Spinal cord (tissue), 10 donors: Measurements from ENCODE around the gene JAZF1. TPM values are rescaled to one million over a fixed set of nuclear protein-coding genes. Genes with fewer than 3 reads are reported as not detected.

Experiments used
- DNase-seq, 6 donors: peaks; one replicate each; pipeline versions ENCODE4 v3.0.0 to v3.0.0-alpha.2; 2013 to 2015; ENCODE audit warnings: low spot score in 6 of 6, low read depth in 4 of 6
- H3K27ac ChIP-seq: one replicate; pipeline ENCODE4 v1.5.1; 2013; ENCODE audit warnings: low read depth, low read length, control low read depth
- H3K27me3 ChIP-seq: one replicate; pipeline ENCODE4 v1.6.1; 2013; ENCODE audit warnings: low read length; ENCODE audit not compliant: control insufficient read depth, insufficient read depth
- H3K36me3 ChIP-seq: one replicate; pipeline ENCODE4 v1.6.1; 2013; ENCODE audit warnings: low read length; ENCODE audit not compliant: control insufficient read depth, insufficient read depth
- H3K4me1 ChIP-seq: one replicate; pipeline ENCODE4 v1.6.1; 2013; ENCODE audit warnings: low read length; ENCODE audit not compliant: control insufficient read depth, insufficient read depth
- H3K4me3 ChIP-seq: one replicate; pipeline ENCODE4 v1.5.1; 2013; ENCODE audit warnings: low read depth, low read length, control low read depth
- H3K9me3 ChIP-seq: one replicate; pipeline ENCODE4 v1.6.1; 2013; ENCODE audit warnings: low read length; ENCODE audit not compliant: control insufficient read depth, insufficient read depth
- WGBS: methylation state at CpG from one replicate; pipeline ENCODE4 v1.1.5; 2013; ENCODE audit warnings: missing lambda C conversion rate; ENCODE audit not compliant: insufficient coverage; 5-methylcytosine and 5-hydroxymethylcytosine counted together
- polyA plus RNA-seq, 2 donors: library from polyadenylated mRNA; unstranded; fragments of 120-200 nt; gene quantifications; one replicate each; pipeline ENCODE4 v1.2.1, GENCODE V29; 2013; ENCODE audit not compliant: insufficient read length in 2 of 2
- total RNA-seq, 2 donors: library from RNA; depleted of rRNA in 1 of 2; stranded (reverse); fragments of 120-200 nt in 1 of 2; fragments of >200 nt in 1 of 2; gene quantifications; one replicate each; pipeline versions ENCODE4 v1.2.3 to v1.2.4, GENCODE V29; 2013 to 2014
- donor health status: healthy.

Gene JAZF1
- total and polyA plus RNA-seq, 4 donors, result 20.7 to 66.0 (median 50.5) TPM

DNA sequence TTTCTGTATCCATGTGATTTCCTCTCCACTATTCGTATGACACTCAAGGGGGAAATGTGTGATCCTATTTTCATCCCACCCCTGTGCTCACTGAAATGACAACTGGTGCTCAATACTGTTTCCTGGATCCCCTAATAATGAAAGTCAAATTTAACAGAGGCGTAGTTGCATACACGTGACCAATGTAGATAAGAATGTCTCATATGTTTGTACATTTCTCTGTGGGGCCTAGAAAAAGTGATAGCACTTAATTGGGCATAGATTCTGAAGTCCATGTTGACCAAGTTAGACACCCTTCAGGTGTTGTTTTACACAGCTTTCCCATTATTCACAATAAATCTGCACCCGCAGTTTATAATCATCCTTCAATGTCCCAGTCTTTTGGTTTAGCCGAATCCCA is 59.1 kb downstream of the JAZF1 start:
- 83% methylated on average over 1 of the region's 5 CpGs for WGBS
- no peaks in the 10 kb centered on the region for H3K27me3 ChIP-seq
- H3K36me3 ChIP-seq, result no peaks in the 10 kb centered on the region
- no peak for DNase-seq
- peaks cover 3% of the 10 kb centered on the region for H3K4me1 ChIP-seq
- no peak overlapping the region for H3K27ac ChIP-seq
- H3K9me3 ChIP-seq, result no peaks in the 10 kb centered on the region
- H3K4me3 ChIP-seq, result no peak overlapping the region

DNA sequence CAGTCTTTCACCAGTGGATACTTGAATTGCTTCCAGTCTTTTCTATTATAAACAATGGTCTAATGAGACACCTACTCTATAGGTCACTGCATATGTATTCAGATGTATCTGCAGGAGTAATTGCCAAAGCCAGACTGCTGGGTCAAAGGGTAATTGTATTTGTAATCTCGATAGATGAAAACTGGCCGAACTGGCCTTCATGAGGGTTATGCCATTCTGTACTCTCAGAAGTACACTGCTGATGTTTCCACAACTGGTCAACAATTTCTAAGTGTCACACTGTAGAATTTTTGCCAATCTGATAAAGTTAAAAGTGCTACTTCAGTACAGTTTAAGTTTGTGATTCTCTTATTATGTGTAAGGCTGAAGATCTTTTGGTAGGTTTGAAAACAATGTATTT is 64.6 kb downstream of the JAZF1 start:
- no peak for DNase-seq
- Histone ChIP-seq H3K27me3 (no peaks in the 10 kb centered on the region), H3K27ac (no peak overlapping the region), H3K4me1 (no peaks in the 10 kb centered on the region), H3K9me3 (no peaks in the 10 kb centered on the region), H3K4me3 (no peak overlapping the region), H3K36me3 (no peaks in the 10 kb centered on the region)
- 82% methylated on average over 2 of the region's 2 CpGs for WGBS

DNA sequence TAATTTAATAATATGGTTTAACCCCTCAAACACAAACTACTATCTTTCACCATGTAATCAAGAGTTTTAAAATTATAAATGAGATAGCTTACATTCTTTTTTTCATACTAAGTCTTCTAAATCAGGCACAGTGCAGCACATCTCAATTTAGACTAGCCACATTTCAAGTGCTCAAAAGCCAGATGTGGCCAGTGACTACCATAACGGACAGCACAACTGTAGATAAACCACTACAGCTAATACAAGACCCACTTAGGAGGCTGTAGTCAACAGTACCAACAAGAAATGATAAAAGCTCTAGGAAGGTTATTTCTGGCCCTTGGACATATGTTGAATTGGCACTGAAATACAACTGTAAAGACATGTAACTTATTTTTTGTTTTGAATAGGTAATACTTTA is 65.3 kb downstream of the JAZF1 start:
- no peak overlapping the region for H3K27ac ChIP-seq
- H3K4me3 ChIP-seq, result no peak overlapping the region
- no peak for DNase-seq
- no peaks in the 10 kb centered on the region for H3K27me3 ChIP-seq
- no peaks in the 10 kb centered on the region for H3K9me3 ChIP-seq
- WGBS, result no CpG with 5 or more reads among the region's 1 CpG
- H3K36me3 ChIP-seq, result no peaks in the 10 kb centered on the region
- H3K4me1 ChIP-seq, result no peaks in the 10 kb centered on the region

DNA sequence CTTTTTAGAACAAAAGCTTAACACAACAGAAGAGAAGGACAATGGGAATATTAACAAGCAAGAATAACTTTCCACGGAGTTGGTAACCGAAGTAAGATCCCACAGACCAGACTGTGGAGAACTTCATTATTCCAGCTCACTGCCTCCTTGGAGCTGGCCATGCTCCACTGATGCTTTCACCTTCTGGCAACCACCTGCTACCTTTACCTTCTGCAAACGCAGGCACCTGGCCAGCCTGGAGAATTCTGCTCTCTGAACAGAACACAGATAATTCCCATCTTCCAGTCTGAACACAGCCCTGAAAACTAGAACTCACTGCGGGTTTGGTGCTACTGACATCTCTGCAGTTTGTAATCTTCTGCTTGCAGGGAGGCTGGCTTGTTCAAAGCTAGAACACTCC is 66.5 kb downstream of the JAZF1 start:
- WGBS, result 48% methylated on average over 4 of the region's 4 CpGs
- no peaks in the 10 kb centered on the region for H3K9me3 ChIP-seq
- H3K36me3 ChIP-seq, result no peaks in the 10 kb centered on the region
- no peaks in the 10 kb centered on the region for H3K27me3 ChIP-seq
- no peaks in the 10 kb centered on the region for H3K4me1 ChIP-seq
- no peak for DNase-seq
- H3K27ac ChIP-seq, result no peak overlapping the region
- H3K4me3 ChIP-seq, result no peak overlapping the region

DNA sequence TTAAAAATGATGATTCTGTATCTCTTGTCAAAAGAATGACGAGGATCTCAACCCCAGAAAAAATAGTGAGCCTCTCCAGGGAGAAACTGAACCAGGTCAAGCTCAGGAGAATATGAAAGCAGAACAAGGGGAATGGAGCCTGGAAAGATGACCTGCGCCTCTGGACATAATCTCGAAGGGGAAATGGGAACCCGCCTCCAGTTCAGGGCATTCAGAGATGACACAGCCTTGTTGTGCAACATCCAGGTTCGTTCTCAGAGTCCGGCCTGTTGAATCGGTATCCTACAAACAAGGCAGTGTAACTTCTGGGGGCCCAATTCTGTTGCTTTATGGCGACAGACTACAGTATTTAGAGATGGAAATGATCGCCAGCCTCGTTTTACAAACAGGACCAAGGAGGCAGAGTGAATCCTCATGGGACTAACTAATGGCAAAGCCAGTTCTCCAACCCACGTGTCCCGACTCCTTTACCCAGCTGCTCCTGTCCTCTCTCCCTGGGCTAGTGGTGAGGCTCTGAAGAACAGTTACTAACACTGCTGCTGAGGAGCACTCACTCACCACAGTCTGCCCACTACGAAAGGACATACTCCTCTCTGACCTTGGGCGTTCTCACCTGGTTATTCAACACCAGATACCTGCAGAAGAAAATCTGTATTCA is 67.6 kb downstream of the JAZF1 start:
- H3K27ac ChIP-seq, result no peak overlapping the region
- no peaks in the 10 kb centered on the region for H3K27me3 ChIP-seq
- WGBS, result 81% methylated on average over 13 of the region's 14 CpGs
- no peak overlapping the region for H3K4me3 ChIP-seq
- no peak for DNase-seq
- H3K36me3 ChIP-seq, result no peaks in the 10 kb centered on the region
- no peaks in the 10 kb centered on the region for H3K9me3 ChIP-seq
- H3K4me1 ChIP-seq, result no peaks in the 10 kb centered on the region

DNA sequence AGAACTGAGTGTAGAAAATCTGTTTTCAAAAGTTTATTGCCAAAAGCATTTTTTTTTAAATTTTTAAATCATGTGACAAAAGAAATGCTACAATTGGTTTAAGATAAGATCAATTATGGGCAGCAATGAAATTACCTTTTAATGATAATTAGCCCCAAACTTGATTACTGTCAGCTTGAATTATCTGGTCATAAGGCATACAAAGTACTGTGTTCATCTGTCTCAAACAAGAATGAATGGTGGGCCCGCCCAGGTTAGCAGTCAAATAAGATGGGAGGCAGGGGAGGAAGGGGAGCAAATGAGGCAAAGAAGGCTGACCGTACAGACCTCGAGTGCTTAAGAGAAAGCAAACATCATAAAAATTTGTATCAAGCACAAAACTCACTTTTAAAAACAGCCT is 68.1 kb downstream of the JAZF1 start:
- no CpG with 5 or more reads among the region's 3 CpGs for WGBS
- Histone ChIP-seq H3K27me3 (no peaks in the 10 kb centered on the region), H3K4me1 (no peaks in the 10 kb centered on the region), H3K36me3 (no peaks in the 10 kb centered on the region), H3K27ac (no peak overlapping the region), H3K4me3 (no peak overlapping the region), H3K9me3 (no peaks in the 10 kb centered on the region)
- DNase-seq, result no peak

DNA sequence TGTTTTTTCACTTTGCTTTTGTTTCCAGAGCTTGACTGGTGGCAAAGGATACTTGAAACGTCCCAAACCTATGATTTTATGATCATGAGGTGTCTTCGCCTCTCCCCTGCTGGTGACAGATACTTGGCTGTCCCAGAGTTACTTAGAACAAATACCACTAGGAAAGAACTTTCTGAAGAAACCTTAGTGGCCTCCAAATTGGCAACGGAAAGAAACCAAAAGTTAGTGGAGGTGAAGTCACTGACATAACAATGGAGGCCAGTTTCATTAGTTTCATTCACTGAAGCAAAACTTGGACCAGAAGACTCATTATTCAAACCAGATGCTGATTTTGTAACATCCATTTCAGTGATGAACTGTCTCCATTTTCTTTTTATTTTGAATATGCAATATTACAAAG is 68.6 kb downstream of the JAZF1 start:
- no peak for DNase-seq
- H3K36me3 ChIP-seq, result no peaks in the 10 kb centered on the region
- no peaks in the 10 kb centered on the region for H3K9me3 ChIP-seq
- WGBS, result 83% methylated on average over 1 of the region's 3 CpGs
- H3K27ac ChIP-seq, result no peak overlapping the region
- no peak overlapping the region for H3K4me3 ChIP-seq
- H3K4me1 ChIP-seq, result no peaks in the 10 kb centered on the region
- no peaks in the 10 kb centered on the region for H3K27me3 ChIP-seq

DNA sequence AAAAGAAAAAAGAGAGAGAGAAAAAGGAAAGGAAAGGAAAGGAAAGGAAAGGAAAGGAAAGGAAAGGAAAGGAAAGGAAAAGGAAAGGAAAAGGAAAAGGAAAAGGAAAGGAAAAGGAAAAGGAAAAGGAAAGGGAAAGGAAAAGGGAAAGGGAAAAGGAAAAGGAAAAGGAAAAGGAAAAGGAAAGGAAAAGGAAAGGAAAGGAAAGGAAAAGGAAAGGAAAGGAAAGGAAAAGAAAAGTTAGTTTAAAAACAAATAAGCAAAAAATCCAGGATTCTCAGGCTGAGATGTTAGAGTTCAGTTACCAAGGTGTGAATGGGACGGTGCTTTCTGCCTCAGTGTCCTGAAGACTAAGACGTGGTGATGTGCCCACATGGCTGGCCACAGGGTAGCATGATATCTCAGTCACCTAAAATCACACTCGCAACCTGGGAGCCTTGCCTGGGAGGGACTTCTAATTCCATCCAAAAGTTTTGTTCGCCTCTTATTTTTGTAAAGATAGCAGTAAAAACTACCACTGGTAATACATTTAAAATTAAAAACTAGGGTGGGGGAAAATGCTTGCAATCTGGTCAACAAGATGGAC is 70.1 kb downstream of the JAZF1 start:
- no peaks in the 10 kb centered on the region for H3K27me3 ChIP-seq
- no peak for DNase-seq
- 100% methylated on average over 2 of the region's 4 CpGs for WGBS

DNA sequence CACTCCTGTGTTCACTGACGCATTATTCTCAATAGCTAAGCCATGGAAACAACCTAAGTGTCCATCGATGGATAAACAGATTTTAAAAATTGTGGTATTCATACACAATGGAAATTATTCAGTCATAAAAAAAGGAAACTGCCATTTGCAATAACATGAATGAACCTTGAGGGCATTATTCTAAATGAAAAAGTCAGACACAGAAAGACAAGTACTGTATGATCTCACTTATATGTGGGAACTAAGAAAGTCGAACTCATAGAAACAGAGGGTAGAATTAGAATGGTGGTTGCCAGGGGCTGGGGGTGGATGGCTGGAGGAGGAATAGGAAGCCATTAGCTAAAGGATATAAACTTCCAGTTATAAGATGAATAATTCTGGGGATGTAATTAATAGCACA is 71.8 kb downstream of the JAZF1 start:
- Histone ChIP-seq H3K4me3 (no peak overlapping the region), H3K27ac (no peak overlapping the region), H3K4me1 (no peaks in the 10 kb centered on the region), H3K27me3 (no peaks in the 10 kb centered on the region), H3K36me3 (no peaks in the 10 kb centered on the region), H3K9me3 (no peaks in the 10 kb centered on the region)
- DNase-seq, result no peak
- WGBS, result 71% methylated on average over 1 of the region's 3 CpGs

More for the DNA sequence above, 70.1 kb downstream of the JAZF1 start:
- no peaks in the 10 kb centered on the region for H3K4me1 ChIP-seq
- no peak overlapping the region for H3K4me3 ChIP-seq
- H3K9me3 ChIP-seq, result no peaks in the 10 kb centered on the region
- no peaks in the 10 kb centered on the region for H3K36me3 ChIP-seq
- H3K27ac ChIP-seq, result no peak overlapping the region

DNA sequence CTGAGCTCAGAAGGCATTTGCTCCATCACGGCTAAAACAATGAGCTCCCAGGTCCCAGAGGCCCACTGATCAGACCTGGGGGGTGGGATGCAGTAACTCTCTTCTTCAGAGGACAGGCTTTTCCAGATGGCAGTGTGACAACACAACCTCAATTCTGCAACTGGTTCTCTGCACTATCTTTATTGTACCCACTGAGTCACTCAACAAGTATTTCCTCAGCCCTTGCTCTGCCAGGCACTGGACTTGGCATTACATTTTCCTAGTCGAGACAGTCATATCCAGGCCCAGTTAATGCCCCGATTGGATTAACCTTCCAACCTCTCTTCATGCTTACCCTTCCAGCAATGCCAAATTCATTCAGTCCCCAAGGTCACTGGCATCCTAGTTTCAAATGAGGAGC is 72.6 kb downstream of the JAZF1 start:
- no peaks in the 10 kb centered on the region for H3K27me3 ChIP-seq
- no peak for DNase-seq
- no peaks in the 10 kb centered on the region for H3K4me1 ChIP-seq
- H3K27ac ChIP-seq, result no peak overlapping the region
- H3K4me3 ChIP-seq, result no peak overlapping the region
- no peaks in the 10 kb centered on the region for H3K9me3 ChIP-seq
- no peaks in the 10 kb centered on the region for H3K36me3 ChIP-seq
- WGBS, result 97% methylated on average over 2 of the region's 3 CpGs
